ENCODE measurements around the gene ABHD16B.

GRCh38 chr20:63828124-63828523, 33.2 kb upstream of the ABHD16B start:
- TF ChIP-seq CTCF (IDR thresholded peaks at IDR 0.05) (no peak), POLR2A (IDR thresholded peaks at IDR 0.05) (no peak)

Data from Peyer's patch (tissue), 4 donors.